ENCODE data around the gene PHF12.
"Not testable (repeated sequence)": the region's sequence is repeated elsewhere in the genome, so short reads cannot be mapped to it uniquely, and the experiment has no call there.

Gene PHF12

GRCh38 chr17:28903546-28903841, 47.8 kb downstream of the PHF12 start:
- DNase-seq (ENCODE audit: low read depth, low spot score): not testable (repeated sequence)

- DNase-seq (ENCODE audit: low read depth, low spot score): peak; percentile 96
Observed at GRCh38 chr17:28902819-28903545, 48.3 kb downstream of the PHF12 start, which contains the start of gene DHRS13. Gene DHRS13 (minus strand): TSS chr17:28903079. CDS start chr17:28902944, 135 bp downstream.

DNA sequence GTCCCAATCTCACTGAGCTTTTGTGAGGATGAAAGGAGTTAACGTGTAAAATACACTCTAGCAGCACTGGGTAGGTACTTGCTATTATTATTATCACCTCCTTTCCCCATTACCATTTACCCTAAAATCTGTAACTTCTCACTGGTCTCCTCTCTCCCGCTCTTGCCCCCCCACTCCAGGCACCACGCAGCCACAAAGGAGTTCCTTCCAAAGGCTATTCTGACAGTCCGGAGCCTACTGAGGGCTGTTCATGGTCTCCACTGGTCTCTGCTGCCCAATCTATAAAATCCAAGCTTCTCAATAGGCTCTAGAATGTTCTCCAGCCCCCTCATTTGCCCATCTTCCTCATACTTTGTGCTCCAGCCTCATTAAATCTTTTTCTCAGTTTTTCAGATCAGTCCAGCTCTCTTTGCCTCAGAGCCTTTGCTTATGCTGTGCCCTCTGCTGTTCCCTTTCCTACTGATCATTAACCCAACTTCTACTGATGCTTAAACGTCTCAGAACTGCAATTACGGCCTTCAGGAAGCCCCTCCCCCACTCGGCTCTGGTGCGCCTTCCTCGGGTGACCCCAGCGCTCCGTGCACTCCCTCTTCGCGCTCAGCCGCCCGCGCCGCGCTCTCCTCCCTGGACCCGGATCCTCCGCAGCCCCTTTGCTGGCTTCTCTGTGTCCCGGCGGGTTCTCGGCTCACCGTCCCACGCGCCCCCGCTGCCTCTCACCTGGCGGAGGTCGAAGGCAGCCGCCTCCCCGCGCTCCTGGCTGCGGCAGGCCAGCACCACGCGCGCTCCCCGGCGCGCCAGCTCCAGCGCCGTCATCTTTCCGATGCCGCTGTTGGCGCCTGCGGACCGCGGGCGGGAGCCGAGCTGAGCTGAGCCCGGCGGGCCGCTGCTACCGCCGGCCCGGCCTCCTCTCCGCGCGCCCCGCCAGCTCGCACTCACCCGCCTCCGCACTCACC, 49.2 kb downstream of the PHF12 start:
- no peak for DNase-seq (ENCODE audit: low read depth, low spot score)

DNA sequence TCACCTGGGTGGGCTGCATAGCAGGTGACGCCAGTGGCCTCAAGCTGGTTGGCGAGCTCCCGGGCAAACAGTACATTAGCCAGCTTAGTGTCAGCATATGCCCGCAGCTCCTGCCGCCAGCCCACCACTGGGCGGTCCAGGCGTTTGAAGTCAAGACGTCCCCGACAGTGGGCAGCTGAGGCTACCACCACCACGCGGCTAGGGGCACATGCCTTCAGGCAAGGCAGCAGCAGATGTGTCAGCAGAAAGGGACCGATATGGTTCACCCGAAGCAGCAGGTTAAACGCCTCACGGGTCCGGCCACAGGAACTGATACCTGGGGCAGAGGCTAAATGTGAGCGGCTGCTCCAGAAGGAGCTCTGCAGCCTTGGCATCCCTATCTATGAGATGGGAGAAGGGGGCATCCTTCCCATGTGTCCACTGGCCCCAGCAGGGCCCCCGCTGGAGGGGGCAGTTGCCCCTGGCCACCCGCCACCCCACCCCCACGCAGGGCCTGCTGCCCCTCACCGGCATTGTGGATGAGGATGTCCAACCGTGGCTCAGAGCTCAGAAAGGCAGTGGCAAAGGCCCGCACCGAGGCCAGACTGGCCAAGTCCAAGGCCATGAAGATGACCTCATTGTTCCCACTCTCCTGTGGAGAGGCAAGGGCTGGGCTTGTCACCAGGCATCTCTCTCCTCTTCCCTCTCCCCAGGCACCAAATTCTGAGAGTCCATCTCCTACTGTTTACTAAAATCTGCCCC, 50.2 kb downstream of the PHF12 start:
- DNase-seq (ENCODE audit: low read depth, low spot score): no peak

GRCh38 chr17:28899212-28899815, 52.0 kb downstream of the PHF12 start:
- DNase-seq (ENCODE audit: low read depth, low spot score): no peak

DNA sequence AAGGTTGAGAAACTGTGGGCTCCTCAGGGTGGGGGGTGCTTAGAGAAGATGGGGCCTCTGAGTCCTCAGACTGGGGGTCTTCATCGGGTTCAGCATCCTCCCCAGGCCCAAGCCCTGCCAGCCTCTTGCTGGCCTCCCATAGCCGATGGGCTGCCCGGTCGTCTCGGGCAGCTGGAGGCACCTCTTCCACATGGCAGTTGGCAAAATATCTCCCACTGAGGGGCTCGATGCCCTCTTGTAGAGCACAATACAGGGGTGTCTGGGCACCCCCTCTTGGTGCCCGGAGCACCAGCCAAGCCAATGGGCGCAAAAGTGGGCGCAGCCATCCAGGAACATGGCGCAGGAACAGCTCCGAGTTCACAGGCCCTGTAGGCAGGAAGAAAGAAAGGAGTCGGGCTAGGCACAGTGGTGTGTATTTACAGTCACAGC, 52.8 kb downstream of the PHF12 start:
- DNase-seq (ENCODE audit: low read depth, low spot score): no peak

GRCh38 chr17:28897769-28898526, 53.4 kb downstream of the PHF12 start:
- DNase-seq (ENCODE audit: low read depth, low spot score): no peak

- peak; percentile 58 for DNase-seq (ENCODE audit: low read depth, low spot score)
Observed at GRCh38 chr17:28896884-28897768, 54.2 kb downstream of the PHF12 start, which contains the start of gene FLOT2. Gene FLOT2 (minus strand): TSS chr17:28897733. CDS start chr17:28897574, 159 bp downstream.

DNA sequence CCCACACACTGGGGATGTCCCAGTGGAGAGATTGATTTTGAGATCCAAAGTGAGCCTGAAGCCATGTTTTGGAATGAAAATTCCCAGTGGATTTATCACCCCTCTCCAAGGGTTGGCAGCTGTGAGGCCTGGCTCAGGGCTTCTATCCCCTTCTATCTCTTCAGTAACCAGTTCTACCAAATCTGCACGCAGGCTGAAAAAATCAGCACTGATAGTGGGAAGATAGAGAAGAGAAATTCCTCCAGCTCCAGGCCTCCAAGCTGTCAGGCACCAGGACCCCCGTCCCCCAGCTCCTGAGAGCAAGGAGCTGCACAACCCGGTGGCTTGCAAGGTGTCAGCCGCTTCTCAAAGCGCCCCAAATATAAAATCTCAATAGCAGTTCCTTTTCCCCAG, 54.8 kb downstream of the PHF12 start:
- no peak for DNase-seq (ENCODE audit: low read depth, low spot score)

DNA sequence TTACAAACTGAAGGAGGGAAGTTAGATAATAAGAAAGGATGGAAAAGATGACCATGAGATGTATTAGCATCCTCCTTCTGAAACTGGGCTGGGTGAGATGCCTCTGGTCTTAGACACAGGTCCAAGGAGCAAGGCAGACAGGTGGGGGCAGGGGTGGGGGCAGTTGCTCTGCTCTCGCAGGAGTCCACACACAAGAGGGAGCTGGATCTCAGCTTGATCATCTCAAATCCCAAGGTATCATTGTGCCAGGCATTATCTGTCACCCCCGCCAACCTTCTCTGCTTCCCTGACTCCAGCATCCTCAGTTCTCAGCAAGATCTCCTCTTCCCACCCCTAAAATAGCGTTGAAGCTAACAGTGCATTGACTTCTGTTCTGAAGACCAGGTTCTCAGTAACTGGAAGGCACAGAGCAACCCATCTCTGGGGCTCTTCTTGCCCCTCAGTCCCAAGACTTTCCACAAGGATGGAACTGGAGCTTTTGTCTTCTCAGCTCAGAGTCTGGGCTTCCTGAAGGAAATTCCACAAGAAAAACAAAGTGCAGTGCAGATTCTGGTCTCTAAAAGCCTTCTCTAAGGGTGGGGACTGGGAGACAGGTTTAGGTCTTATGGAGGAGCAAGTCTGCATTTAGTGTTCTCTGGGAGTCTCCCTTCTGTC, 55.4 kb downstream of the PHF12 start:
- no peak for DNase-seq (ENCODE audit: low read depth, low spot score)

DNA sequence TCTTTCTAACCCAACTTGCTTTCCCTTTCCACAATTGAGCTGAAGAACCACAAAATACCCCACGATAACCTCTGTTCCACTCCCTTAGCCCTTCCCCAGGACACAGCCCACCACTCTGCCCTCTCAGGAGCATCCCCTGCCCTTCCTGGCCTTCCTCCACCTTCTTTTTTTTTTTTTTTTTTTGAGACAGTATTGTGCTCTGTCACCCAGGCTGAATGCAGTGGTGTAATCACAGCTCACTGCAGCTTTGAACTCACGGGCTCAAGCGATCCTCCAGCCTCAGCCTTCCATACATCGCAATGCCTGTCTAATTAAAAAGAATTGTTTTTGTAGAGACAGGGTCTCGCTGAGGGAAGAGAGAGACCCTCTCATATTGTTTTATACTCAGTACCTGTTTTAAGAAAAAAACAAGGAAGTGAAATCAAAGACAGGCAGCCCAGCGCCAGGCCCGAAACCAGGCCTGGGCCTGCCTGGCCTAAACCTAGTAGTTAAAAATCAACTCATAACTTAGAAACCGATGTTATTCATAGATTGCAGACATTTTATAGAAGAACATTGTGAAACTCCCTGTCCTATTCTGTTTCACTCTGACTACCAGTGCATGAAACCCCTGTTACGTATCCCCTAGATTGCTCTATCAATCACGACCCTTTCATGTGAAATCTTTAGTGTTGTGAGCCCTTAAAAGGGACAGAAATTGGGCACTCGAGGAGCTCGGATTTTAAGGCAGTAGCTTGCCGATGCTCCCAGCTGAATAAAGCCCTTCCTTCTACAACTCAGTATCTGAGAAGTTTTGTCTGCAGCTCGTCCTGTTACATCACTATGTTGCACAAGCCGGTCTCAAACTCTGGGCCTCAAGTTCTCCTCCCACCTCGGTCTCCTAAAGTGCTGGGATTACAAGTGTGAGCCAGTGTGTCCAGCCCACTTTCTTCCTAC, 57.8 kb downstream of the PHF12 start:
- DNase-seq (ENCODE audit: low read depth, low spot score): not testable (repeated sequence)

- DNase-seq (ENCODE audit: low read depth, low spot score): no peak
Observed at GRCh38 chr17:28892024-28892423, 59.3 kb downstream of the PHF12 start.

DNA sequence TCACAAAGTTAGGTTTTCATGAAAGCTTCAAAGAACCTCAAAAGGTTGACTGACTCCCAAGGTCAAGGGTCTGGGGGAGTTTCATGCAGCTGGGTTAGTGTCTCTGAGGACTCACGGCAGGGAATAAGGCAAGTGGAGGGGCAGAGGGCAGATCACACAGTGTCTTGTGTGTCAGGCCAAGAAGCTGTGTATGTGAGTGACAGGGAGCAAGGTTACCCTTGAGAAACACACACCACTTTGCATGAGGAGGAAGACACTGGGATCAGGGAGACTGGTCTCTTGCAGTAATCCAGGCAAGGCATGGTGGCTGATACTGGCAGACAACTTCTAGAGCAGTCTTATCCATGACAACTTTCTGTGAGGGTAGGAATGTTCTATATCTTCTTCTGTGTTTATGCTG, 60.1 kb downstream of the PHF12 start:
- DNase-seq (ENCODE audit: low read depth, low spot score): no peak

GRCh38 chr17:28889996-28890395, 61.3 kb downstream of the PHF12 start:
- DNase-seq (ENCODE audit: low read depth, low spot score): no peak

- no peak for DNase-seq (ENCODE audit: low read depth, low spot score)
Observed at GRCh38 chr17:28888832-28889231, 62.5 kb downstream of the PHF12 start.

- DNase-seq (ENCODE audit: low read depth, low spot score): no peak
Observed at GRCh38 chr17:28887871-28888471, 63.3 kb downstream of the PHF12 start.

GRCh38 chr17:28885951-28886350, 65.4 kb downstream of the PHF12 start:
- DNase-seq (ENCODE audit: low read depth, low spot score): no peak

DNA sequence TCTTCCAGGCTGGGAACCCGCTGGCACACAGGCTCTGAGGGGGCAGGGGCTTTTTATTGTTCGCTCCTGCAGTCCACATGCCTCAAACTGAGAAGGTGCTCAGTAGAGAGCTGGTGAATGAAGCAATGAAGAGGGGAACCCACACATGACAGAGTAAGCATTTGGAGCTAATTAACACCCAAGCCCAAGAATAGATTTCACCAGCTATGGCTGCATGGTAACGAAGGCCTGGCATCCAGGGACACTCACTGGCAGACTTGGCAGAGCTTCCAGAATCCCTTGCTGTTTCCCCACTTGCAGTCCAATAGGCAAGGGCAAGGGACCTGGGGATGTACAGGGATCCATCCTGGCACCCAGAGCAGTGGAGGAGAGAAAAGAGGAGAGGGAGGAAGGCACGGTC, 66.0 kb downstream of the PHF12 start:
- DNase-seq (ENCODE audit: low read depth, low spot score): no peak
